Memory B cell (primary cell): ENCODE data around the gene TRAPPC12.
"Not testable (repeated sequence)": the region's sequence is repeated elsewhere in the genome, so short reads cannot be mapped to it uniquely, and the experiment has no call there.

Experiments used
- ATAC-seq: fragments of 150-1000 bp; cut with Tn5 transposase; 2 replicates; pipeline ENCODE4 v1.10.0; 2021; ENCODE audit warnings: low read depth, mild to moderate bottlenecking, moderate library complexity
- DNase-seq, 2 donors: peaks; one replicate each; pipeline ENCODE4 v3.0.0; 2022; ENCODE audit warnings: low spot score in 2 of 2
- H3K27ac Mint-ChIP-seq: one replicate; pipeline ENCODE4 v1.8.0; 2022; ENCODE audit warnings: mild to moderate bottlenecking, moderate library complexity, mixed read lengths
- H3K27me3 Mint-ChIP-seq: one replicate; pipeline ENCODE4 v1.8.0; 2022; ENCODE audit warnings: mixed read lengths
- H3K36me3 Mint-ChIP-seq: one replicate; pipeline ENCODE4 v1.8.0; 2022; ENCODE audit warnings: mild to moderate bottlenecking, mixed read lengths
- H3K4me1 Mint-ChIP-seq: one replicate; pipeline ENCODE4 v1.8.0; 2022; ENCODE audit warnings: mixed read lengths
- H3K4me3 Mint-ChIP-seq: one replicate; pipeline ENCODE4 v1.8.0; 2022; ENCODE audit warnings: mild to moderate bottlenecking, moderate library complexity, mixed read lengths
- H3K9me3 Mint-ChIP-seq: one replicate; pipeline ENCODE4 v1.8.0; 2022; ENCODE audit warnings: mixed read lengths

Gene TRAPPC12

GRCh38 chr2:3494984-3495666 lies 115.6 kb downstream of the TRAPPC12 start:
- Mint-ChIP-seq H3K27me3 (no peaks in the 10 kb centered on the region), H3K36me3 (peaks cover 30% of the 10 kb centered on the region), H3K4me1 (peaks cover 2% of the 10 kb centered on the region), H3K4me3 (no peak overlapping the region), H3K27ac (no peak overlapping the region), H3K9me3 (no peaks in the 10 kb centered on the region)
- no peak for ATAC-seq
- DNase-seq, result no peak

DNA sequence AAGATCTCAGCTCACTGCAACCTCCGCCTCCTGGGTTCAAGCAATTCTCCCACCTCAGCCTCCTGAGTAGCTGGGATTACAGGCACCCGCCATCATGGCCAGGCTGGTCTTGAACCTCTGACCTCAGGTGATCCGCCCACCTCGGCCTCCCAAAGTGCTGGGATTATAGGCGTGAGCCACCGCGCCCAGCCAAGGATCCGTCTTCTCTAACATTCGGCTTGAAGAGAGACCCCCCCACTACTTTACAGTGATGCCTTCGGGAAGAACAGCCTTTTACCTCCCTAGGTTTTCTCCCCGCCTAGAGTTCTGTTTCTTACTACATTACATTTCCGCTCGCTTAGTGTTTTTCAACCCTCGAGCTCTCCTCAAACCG lies 117.2 kb downstream of the TRAPPC12 start:
- DNase-seq, H3K27ac Mint-ChIP-seq, ATAC-seq, H3K4me1 Mint-ChIP-seq, H3K9me3 Mint-ChIP-seq, H3K27me3 Mint-ChIP-seq, H3K4me3 Mint-ChIP-seq: not testable (repeated sequence)
- H3K36me3 Mint-ChIP-seq, result peaks cover 35% of the 10 kb centered on the region

DNA sequence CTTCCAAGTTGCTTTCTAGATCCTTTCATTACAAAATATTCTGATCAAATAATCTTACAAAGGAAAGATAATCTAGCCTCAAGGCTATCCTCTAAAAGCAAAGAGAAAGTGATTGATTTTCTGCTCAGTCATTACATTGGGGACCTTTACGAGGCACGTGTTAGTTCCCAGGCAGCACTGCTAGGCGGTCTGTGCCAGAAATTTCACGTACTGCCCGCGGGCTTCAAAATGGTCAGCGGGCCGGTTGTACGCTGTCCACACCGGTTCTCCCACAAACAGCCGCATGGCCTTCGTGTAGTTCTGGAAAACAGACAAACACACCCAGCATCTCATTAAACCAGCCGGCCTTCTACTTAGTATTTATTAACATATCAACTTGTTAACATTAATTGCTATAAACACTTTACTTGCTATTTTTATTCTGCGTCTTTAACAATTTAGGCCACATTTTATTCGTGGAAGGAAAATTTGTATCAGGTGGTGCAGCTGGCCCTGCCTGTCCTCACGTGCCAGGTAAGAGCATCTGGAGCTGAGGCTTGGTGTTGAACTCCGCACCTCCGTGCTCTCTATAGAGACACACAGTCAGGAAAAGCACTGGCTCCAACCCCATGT lies 119.4 kb downstream of the TRAPPC12 start:
- DNase-seq (no peak), ATAC-seq (no peak)
- Mint-ChIP-seq H3K4me1 (peaks cover 8% of the 10 kb centered on the region), H3K27ac (no peak overlapping the region), H3K27me3 (no peaks in the 10 kb centered on the region), H3K9me3 (no peaks in the 10 kb centered on the region), H3K36me3 (peaks cover 47% of the 10 kb centered on the region), H3K4me3 (no peak overlapping the region)

GRCh38 chr2:3500326-3500899 lies 120.9 kb downstream of the TRAPPC12 start:
- ATAC-seq, result no peak
- no peak overlapping the region for H3K27ac Mint-ChIP-seq
- no peaks in the 10 kb centered on the region for H3K9me3 Mint-ChIP-seq
- H3K4me3 Mint-ChIP-seq, result no peak overlapping the region
- peaks cover 53% of the 10 kb centered on the region for H3K36me3 Mint-ChIP-seq
- peaks cover 10% of the 10 kb centered on the region for H3K4me1 Mint-ChIP-seq
- no peaks in the 10 kb centered on the region for H3K27me3 Mint-ChIP-seq
- no peak for DNase-seq

GRCh38 chr2:3503046-3503445 lies 123.6 kb downstream of the TRAPPC12 start:
- peaks cover 60% of the 10 kb centered on the region for H3K36me3 Mint-ChIP-seq
- ATAC-seq, result no peak
- H3K27ac Mint-ChIP-seq, result no peak overlapping the region
- peaks cover 10% of the 10 kb centered on the region for H3K4me1 Mint-ChIP-seq
- H3K4me3 Mint-ChIP-seq, result no peak overlapping the region
- no peaks in the 10 kb centered on the region for H3K27me3 Mint-ChIP-seq
- no peak for DNase-seq
- H3K9me3 Mint-ChIP-seq, result no peaks in the 10 kb centered on the region

GRCh38 chr2:3503483-3503882 lies 124.0 kb downstream of the TRAPPC12 start:
- DNase-seq (no peak), ATAC-seq (no peak)
- Mint-ChIP-seq H3K27ac (no peak overlapping the region), H3K27me3 (no peaks in the 10 kb centered on the region), H3K4me1 (peaks cover 10% of the 10 kb centered on the region), H3K4me3 (no peak overlapping the region), H3K36me3 (peaks cover 59% of the 10 kb centered on the region), H3K9me3 (peaks cover 3% of the 10 kb centered on the region)

DNA sequence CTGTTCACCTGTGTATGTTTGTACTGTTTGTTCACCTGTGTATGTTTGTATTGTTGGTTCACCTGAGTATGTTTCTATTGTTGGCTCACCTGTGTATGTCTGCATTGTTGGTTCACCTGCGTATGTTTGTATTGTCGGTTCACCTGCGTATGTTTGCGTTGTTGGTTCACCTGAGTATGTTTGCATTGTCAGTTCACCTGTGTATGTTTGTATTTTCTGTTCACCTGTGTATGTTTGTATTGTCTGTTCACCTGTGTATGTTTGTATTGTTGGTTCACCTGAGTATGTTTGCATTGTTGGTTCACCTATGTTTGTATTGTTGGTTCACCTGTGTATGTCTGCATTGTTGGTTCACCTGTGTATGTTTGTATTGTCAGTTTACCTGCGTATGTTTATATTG lies 125.2 kb downstream of the TRAPPC12 start:
- peaks cover 13% of the 10 kb centered on the region for H3K4me1 Mint-ChIP-seq
- DNase-seq (no peak), ATAC-seq (no peak)
- H3K27ac Mint-ChIP-seq, result no peak overlapping the region
- H3K4me3 Mint-ChIP-seq, result no peak overlapping the region
- no peaks in the 10 kb centered on the region for H3K27me3 Mint-ChIP-seq
- peaks cover 55% of the 10 kb centered on the region for H3K36me3 Mint-ChIP-seq
- H3K9me3 Mint-ChIP-seq, result peaks cover 5% of the 10 kb centered on the region

DNA sequence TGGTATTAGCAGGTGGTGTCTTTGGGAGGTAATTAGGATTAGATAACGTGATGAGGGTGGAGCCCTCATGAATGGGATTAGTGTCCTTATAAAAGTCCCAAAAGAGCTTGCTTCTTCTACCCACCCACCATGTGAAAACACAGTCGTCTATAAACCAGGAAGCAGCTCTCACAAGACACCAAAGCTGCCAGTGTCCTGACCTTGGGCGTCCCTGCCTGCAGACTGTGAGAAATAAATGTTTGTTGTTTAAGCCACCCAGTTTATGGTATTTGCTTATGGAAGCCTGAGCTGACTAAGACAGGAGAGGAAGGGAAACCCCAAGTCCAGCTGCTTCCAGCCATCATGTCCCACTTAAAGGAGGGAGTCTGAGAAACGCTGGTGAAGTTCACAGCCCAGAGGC lies 126.3 kb downstream of the TRAPPC12 start:
- DNase-seq (no peak), ATAC-seq (no peak)
- Mint-ChIP-seq H3K36me3 (peaks cover 57% of the 10 kb centered on the region), H3K27ac (no peak overlapping the region), H3K4me1 (peaks cover 13% of the 10 kb centered on the region), H3K4me3 (no peak overlapping the region), H3K9me3 (peaks cover 5% of the 10 kb centered on the region), H3K27me3 (no peaks in the 10 kb centered on the region)

DNA sequence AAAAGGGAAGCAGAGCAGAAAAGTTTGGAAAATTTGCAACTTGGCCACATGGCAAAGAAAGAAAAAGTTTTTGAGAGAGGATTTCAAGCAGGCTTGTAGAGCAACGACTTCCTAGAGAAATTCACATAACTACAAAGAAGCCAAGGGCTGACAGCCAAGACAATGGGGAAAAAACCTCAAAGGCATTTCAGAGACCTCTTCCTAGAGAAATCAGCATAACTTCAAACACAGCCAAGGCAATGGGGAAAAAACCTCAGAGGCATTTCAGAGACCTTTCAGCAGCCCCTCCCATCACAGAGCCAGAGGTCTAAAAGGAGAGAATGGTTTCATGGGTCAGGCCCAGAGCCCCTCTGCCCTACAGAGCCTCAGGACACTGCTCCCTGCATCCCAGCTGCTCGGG lies 132.6 kb downstream of the TRAPPC12 start:
- Mint-ChIP-seq H3K9me3 (peaks cover 17% of the 10 kb centered on the region), H3K4me1 (peaks cover 17% of the 10 kb centered on the region), H3K27me3 (no peaks in the 10 kb centered on the region), H3K4me3 (no peak overlapping the region), H3K27ac (no peak overlapping the region), H3K36me3 (peaks cover 57% of the 10 kb centered on the region)
- no peak for ATAC-seq
- DNase-seq, result no peak

- no peaks in the 10 kb centered on the region for H3K27me3 Mint-ChIP-seq
- peaks cover 17% of the 10 kb centered on the region for H3K9me3 Mint-ChIP-seq
- no peak for DNase-seq
- no peak overlapping the region for H3K4me3 Mint-ChIP-seq
- no peak overlapping the region for H3K27ac Mint-ChIP-seq
- no peak for ATAC-seq
- H3K36me3 Mint-ChIP-seq, result peaks cover 48% of the 10 kb centered on the region
- H3K4me1 Mint-ChIP-seq, result peaks cover 20% of the 10 kb centered on the region
Observed at GRCh38 chr2:3513026-3513810, 133.7 kb downstream of the TRAPPC12 start.

GRCh38 chr2:3515438-3515837 lies 135.9 kb downstream of the TRAPPC12 start:
- H3K4me1 Mint-ChIP-seq, result peaks cover 24% of the 10 kb centered on the region
- ATAC-seq, H3K27ac Mint-ChIP-seq, H3K27me3 Mint-ChIP-seq, DNase-seq, H3K4me3 Mint-ChIP-seq: not testable (repeated sequence)
- peaks cover 39% of the 10 kb centered on the region for H3K36me3 Mint-ChIP-seq
- peaks cover 12% of the 10 kb centered on the region for H3K9me3 Mint-ChIP-seq

GRCh38 chr2:3516831-3517230 lies 137.3 kb downstream of the TRAPPC12 start:
- Mint-ChIP-seq H3K9me3 (peaks cover 8% of the 10 kb centered on the region), H3K4me3 (no peak overlapping the region), H3K4me1 (peaks cover 30% of the 10 kb centered on the region), H3K27ac (no peak overlapping the region), H3K27me3 (no peaks in the 10 kb centered on the region), H3K36me3 (peaks cover 34% of the 10 kb centered on the region)
- ATAC-seq (no peak), DNase-seq (no peak)

DNA sequence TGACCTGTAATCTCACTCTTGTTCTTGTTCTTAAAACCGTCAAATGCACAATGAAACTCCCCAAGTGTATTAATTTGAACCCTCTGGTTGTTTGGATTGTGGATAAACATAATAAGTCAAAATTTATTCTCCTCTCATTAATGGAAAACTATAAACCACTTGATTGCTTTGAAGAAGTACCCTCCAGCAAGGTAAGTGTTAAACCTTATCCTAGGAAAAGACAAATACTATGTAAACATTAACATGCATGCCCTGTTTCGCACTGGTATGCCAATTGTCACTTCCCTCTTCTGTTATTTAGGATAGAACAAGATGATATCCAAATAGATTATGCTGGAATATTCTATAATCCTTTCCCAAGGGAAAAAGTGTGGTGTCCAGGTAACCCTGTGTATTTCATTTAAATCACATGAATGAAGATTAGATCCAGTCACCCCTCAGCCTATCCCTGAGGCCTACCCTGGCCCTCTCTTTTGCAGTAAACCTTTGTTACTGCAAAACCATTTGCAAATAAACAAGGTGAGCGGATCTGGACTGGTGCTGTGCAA lies 138.5 kb downstream of the TRAPPC12 start:
- Mint-ChIP-seq H3K4me3 (peak overlapping the region; percentile 86), H3K36me3 (peaks cover 30% of the 10 kb centered on the region), H3K27me3 (no peaks in the 10 kb centered on the region), H3K9me3 (peaks cover 8% of the 10 kb centered on the region), H3K4me1 (peaks cover 32% of the 10 kb centered on the region), H3K27ac (peak overlapping the region; percentile 65)
- DNase-seq, result no peak
- no peak for ATAC-seq
